ENCODE measurements around the gene GARRE1. TPM values are rescaled to one million over a fixed set of nuclear protein-coding genes. Genes with fewer than 3 reads are reported as not detected.
A peak's percentile ranks its signal among the peaks of the same experiment; 100 is the strongest.
"Not testable (repeated sequence)": the region's sequence is repeated elsewhere in the genome, so short reads cannot be mapped to it uniquely, and the experiment has no call there.

Gene GARRE1
- total RNA-seq, 1 experiment from 2014 or later = 16.9 TPM

GRCh38 chr19:34241513-34242337, 12.6 kb upstream of the GARRE1 start:
- BruUV-seq (replicated peaks) = no TSS peak
- ChIA-PET POLR2A (no interaction called here), CTCF (interaction anchor here (0.8 to 1.3 kb wide), 4 partner anchors 10 to 92 kb away, joined by 3 to 7 read pairs (median 3); no protein-coding TSS in a partner anchor), RAD21 (ENCODE audit: low non-redundant PET in 1 of 2, low total read pairs in 2 of 2, uncharacterized antibody in 2 of 2, unreplicated experiment in 2 of 2) (interaction anchor here in 1 of 2 experiments (1.1 kb wide), 1 partner anchor 96 kb away, joined by 4 read pairs; no protein-coding TSS in a partner anchor)
- intact Hi-C loops (cut with micrococcal nuclease) = loop anchor here (5.0 kb wide), 1 partner anchor 96 kb away; no protein-coding TSS in a partner anchor
- H3K9ac ChIP-seq (ENCODE audit: low read length) = no peak overlapping the region
- no peak overlapping the region for H2AFZ ChIP-seq (ENCODE audit: low read depth, low read length, poor library complexity, severe bottlenecking)
- H3K79me2 ChIP-seq (ENCODE audit: insufficient read depth, low read length) = no peaks in the 10 kb centered on the region
- H3K4me1 ChIP-seq (ENCODE audit: control insufficient read depth in 1 of 2, insufficient read depth in 2 of 2, low read length in 2 of 2) = peaks cover 9 to 18% of the 10 kb centered on the region in 2 experiments
- no peak for DNase-seq (ENCODE audit: low read depth, low spot score)
- ATAC-seq = peak; percentile 98
- no peak overlapping the region for H3K4me2 ChIP-seq (ENCODE audit: low read length)
- no peaks in the 10 kb centered on the region for H3K27me3 ChIP-seq (ENCODE audit: insufficient read depth, low read length)
- H3K9me3 ChIP-seq (ENCODE audit: control insufficient read depth in 1 of 2, insufficient read depth in 1 of 2, low read depth in 1 of 2, low read length in 2 of 2) = no peaks in the 10 kb centered on the region
- no peaks in the 10 kb centered on the region for H3K9me2 ChIP-seq (ENCODE audit: insufficient read depth)
- no peaks in the 10 kb centered on the region for H4K20me1 ChIP-seq (ENCODE audit: insufficient read depth)
- no peak for TF ChIP-seq POLR2A (IDR thresholded peaks at IDR 0.05; ENCODE audit: borderline replicate concordance, extremely low read depth, insufficient read depth, insufficient read length)
- no peak for TF ChIP-seq REST (IDR thresholded peaks at IDR 0.05; ENCODE audit: low read depth)
- no peak for TF ChIP-seq FOSL1 (IDR thresholded peaks at IDR 0.05; ENCODE audit: low read depth)
- TF ChIP-seq CTCF (IDR thresholded peaks at IDR 0.05 in 2 of 3, conservative IDR thresholded peaks at IDR 0.05 in 1 of 3; ENCODE audit: borderline replicate concordance in 1 of 3, insufficient read depth in 1 of 3, low read depth in 2 of 3, low read length in 2 of 3) = peak; percentile 33 to 76 (median 72); a peak in 5 of 6 replicates
- no peak for TF ChIP-seq ZNF274 (IDR thresholded peaks at IDR 0.05; ENCODE audit: low read depth, low read length)
- TF ChIP-seq SP1 (IDR thresholded peaks at IDR 0.05; ENCODE audit: low read depth) = no peak
- TF ChIP-seq ZFX (IDR thresholded peaks at IDR 0.05) = no peak
- no peak for TF ChIP-seq CEBPB (IDR thresholded peaks at IDR 0.05; ENCODE audit: low read depth)
- TF ChIP-seq MAX (IDR thresholded peaks at IDR 0.05) = 0 out of 2 replicates have a peak, but pooled peaks have one; percentile 15
- no peak for TF ChIP-seq ATF3 (IDR thresholded peaks at IDR 0.05)
- TF ChIP-seq RAD21 (IDR thresholded peaks at IDR 0.05; ENCODE audit: low read depth) = peak; percentile 38; the same call in 1 of the 2 replicates
- H3K27ac ChIP-seq (ENCODE audit: low read depth, low read length) = no peak overlapping the region
- H3K36me3 ChIP-seq (ENCODE audit: control insufficient read depth in 1 of 2, insufficient read depth in 2 of 2, low read length in 2 of 2) = no peaks in the 10 kb centered on the region
- H3K4me3 ChIP-seq (replicated peaks in 1 of 2; ENCODE audit: low read depth in 1 of 2, low read length in 2 of 2) = no peak overlapping the region

- CTCF ChIA-PET; RAD21 ChIA-PET (ENCODE audit: low non-redundant PET in 1 of 2, low total read pairs in 2 of 2, uncharacterized antibody in 2 of 2, unreplicated experiment in 2 of 2); H3K79me2 ChIP-seq (ENCODE audit: insufficient read depth, low read length); H3K9me3 ChIP-seq (ENCODE audit: control insufficient read depth in 1 of 2, insufficient read depth in 1 of 2, low read depth in 1 of 2, low read length in 2 of 2); H3K27ac ChIP-seq (ENCODE audit: low read depth, low read length); H2AFZ ChIP-seq (ENCODE audit: low read depth, low read length, poor library complexity, severe bottlenecking); H3K27me3 ChIP-seq (ENCODE audit: insufficient read depth, low read length); H3K9me2 ChIP-seq (ENCODE audit: insufficient read depth); BruUV-seq (replicated peaks); H3K4me3 ChIP-seq (replicated peaks in 1 of 2; ENCODE audit: low read depth in 1 of 2, low read length in 2 of 2); H3K36me3 ChIP-seq (ENCODE audit: control insufficient read depth in 1 of 2, insufficient read depth in 2 of 2, low read length in 2 of 2); H3K9ac ChIP-seq (ENCODE audit: low read length); H4K20me1 ChIP-seq (ENCODE audit: insufficient read depth); POLR2A ChIA-PET; DNase-seq (ENCODE audit: low read depth, low spot score): not testable (repeated sequence)
- intact Hi-C loops (cut with micrococcal nuclease) = loop anchor here (5.0 kb wide), 1 partner anchor 94 kb away; no protein-coding TSS in a partner anchor
- ATAC-seq = peak; percentile 44; the same call in 1 of the 2 replicates
- H3K4me2 ChIP-seq (ENCODE audit: low read length) = peak overlapping the region; percentile 31
- peaks cover 9 to 18% of the 10 kb centered on the region in 2 experiments for H3K4me1 ChIP-seq (ENCODE audit: control insufficient read depth in 1 of 2, insufficient read depth in 2 of 2, low read length in 2 of 2)
Measured at GRCh38 chr19:34243138-34243875, 11.0 kb upstream of the GARRE1 start.
